Right kidney (tissue), 1 donor: ENCODE measurements around the gene LCA5L.
"Not testable (repeated sequence)": the region's sequence is repeated elsewhere in the genome, so short reads cannot be mapped to it uniquely, and the experiment has no call there.

Experiments used
- DNase-seq: peaks from one replicate; pipeline ENCODE4 v3.0.0-alpha.2; 2016

The LCA5L gene

DNA sequence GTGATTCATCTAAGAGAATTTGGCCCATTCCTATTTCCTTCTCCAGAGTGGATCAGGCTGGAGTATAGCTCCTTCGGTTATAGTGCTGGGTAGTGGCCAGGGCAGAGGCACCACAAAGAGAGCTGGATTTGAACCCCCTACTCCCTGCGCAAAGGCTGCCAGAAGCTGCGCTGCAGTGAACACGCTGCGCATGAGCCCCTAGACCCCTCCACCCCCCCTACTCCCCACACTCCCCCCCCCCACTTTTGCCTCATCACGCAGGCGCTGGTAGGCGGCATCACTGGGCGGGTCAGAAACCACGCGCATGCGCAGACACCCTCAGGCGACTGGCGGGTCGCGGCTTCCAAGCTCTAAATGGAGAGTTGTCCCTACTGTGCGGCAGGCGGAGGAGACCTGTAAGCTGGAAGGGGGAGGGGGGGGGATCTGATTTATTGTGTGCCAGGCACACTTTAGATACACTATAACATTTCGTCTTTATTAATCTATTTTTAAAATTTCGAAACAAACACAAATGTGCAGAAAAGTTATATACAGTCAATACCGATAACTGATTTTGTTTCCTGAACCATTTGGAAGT lies 58.0 kb downstream of the LCA5L start:
- DNase-seq = peak; percentile 69

DNA sequence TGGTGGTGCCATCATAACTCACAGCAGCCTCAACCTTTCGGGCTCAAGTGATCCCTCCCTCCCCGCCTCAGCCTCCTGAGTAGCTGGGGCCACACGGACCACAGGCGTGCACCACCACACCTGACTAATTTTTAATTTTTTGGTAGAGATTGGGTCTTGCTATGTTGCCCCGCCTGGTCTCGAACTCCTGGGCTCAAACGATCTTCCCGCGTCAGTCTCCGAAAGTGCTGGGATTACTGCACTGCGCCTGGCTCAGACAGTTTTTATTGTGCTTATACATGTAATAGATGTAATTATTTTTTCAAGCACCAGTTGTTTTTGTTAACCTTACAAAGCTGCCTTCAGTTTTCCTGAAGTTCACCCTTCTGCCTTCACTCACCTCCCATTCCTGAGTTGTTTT lies 58.7 kb downstream of the LCA5L start:
- DNase-seq = no peak

DNA sequence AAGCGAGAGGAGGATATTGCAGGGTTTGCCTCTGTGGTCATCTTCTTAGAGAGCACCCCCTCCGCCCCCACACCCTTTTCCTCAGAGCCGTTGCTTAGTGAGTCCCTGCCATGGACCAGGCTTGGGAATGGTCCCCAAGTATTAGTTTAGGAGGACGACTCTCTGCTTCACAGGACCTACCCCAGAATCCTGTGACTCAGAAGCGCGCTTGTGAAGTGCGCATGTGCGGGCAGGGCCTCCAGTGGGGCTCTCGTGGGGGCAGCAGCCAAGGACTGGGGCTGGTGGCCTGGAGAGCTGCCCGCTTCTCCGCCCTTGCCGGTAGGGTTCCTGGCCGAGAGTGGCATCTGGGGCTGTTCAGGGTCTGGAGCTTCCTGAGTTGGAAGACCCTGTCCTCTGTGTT lies 59.4 kb downstream of the LCA5L start:
- no peak for DNase-seq

GRCh38 chr21:39385299-39386145 lies 60.1 kb downstream of the LCA5L start:
- peak; percentile 74 for DNase-seq

GRCh38 chr21:39384674-39385298 lies 60.8 kb downstream of the LCA5L start:
- DNase-seq = no peak

DNA sequence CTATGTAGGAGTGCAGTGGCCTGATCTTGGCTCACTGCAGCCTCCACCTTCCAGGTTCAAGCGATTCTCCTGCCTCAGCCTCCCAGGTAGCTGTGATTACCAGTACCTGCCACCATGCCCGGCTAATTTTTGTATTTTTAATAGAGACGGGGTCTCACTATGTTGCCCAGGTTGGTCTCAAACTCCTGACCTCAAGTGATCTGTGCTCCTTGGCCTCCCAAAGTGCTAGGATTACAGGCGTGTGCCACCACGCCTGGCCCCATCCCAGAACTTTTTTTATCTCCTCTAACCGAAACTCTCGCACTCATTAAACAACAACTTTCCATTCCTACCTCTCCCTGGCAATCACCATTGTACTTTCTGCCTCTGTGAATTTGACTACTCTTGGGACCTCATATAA lies 63.5 kb downstream of the LCA5L start:
- not testable (repeated sequence) for DNase-seq

- DNase-seq = peak; percentile 9
These were observed 64.6 kb downstream of the LCA5L start for GRCh38 chr21:39381009-39381408.

DNA sequence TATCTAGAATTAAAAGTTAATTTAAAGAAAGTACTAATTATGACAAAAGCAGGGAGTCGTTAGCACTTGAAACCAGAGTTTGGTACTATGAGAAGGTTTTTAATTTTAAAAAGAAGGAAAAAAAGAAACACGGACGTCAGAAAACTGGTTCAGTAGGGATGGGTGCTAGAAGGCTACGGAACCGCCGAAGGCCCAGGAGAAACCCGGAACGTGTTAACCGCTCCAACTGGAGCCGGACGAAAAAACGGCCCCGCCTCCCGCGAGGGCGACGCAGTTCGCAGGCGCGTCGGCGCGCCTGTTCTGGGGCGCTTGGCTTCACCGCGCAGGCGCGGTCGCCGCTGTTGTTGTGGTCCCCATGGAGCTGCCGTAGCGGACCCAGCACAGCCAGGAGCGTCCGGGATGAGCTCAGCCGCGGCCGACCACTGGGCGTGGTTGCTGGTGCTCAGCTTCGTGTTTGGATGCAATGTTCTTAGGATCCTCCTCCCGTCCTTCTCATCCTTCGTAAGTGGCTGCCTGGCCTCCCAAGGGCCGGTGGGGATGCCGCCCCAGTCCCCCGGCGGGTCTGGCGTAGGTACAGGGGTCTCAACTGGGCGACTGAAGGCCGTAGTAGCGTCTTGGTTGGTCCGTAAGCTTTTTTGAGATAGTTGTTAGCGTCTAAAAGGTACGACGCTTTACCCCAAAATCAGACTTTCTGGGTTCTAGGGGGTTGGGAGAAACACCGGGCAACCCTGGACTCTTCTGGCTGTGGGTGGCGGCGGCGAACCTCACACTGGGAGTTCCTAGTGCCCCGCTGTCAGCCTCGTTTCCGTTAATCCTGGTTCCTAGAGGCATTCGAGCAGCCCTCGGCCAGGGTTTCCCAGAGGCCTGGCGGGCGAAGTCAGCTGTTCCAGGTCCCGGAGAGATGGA lies 65.3 kb downstream of the LCA5L start:
- DNase-seq = peak; percentile 85

- DNase-seq = no peak
These were observed 68.0 kb downstream of the LCA5L start for GRCh38 chr21:39377444-39378050.

DNA sequence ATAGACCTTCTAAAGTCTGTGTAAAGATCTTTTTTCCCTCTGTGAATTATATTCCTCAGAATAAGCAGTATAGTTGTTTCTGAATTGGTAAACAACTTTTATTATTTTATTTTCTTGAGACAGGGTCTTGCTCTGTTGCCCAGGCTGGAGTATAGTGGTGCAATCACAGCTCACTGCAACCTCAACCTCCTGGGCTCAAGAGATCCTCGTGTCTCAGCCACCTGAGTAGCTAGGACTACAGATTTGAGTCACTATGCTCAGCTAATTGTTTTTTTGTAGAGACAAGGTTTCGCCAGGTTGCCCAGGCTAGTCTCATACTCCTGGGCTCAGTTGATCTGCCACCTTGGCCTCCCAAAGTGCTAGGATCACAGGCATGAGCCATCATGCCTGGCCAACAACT lies 70.1 kb downstream of the LCA5L start:
- no peak for DNase-seq

- no peak for DNase-seq
These were observed 71.5 kb downstream of the LCA5L start for GRCh38 chr21:39374046-39374445.

- no peak for DNase-seq
These were observed 71.9 kb downstream of the LCA5L start for GRCh38 chr21:39373634-39374033.

- DNase-seq = not testable (repeated sequence)
These were observed 75.7 kb downstream of the LCA5L start for GRCh38 chr21:39369896-39370288.

- no peak for DNase-seq
These were observed 77.8 kb downstream of the LCA5L start for GRCh38 chr21:39367783-39368182.

DNA sequence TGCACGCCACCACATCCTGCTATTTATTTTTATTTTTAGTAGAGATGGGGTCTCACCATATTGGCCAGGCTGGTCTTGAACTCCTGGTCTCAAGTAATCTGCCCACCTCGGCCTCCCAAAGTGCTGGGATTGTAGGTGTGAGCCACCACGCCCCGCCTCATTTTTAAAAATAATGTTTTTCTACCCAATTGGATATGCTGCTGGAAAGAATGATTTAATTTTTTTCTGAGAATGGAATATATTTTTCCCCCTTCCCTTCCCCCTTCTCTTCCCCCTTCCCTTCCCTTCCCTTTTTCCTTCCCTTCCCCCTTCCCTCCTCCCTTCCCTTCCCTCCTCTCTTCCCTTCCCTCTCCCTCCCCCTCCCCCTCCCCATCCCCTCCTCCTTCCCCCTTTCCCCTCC lies 79.0 kb downstream of the LCA5L start:
- no peak for DNase-seq

GRCh38 chr21:39364949-39365348 lies 80.6 kb downstream of the LCA5L start:
- DNase-seq = no peak

DNA sequence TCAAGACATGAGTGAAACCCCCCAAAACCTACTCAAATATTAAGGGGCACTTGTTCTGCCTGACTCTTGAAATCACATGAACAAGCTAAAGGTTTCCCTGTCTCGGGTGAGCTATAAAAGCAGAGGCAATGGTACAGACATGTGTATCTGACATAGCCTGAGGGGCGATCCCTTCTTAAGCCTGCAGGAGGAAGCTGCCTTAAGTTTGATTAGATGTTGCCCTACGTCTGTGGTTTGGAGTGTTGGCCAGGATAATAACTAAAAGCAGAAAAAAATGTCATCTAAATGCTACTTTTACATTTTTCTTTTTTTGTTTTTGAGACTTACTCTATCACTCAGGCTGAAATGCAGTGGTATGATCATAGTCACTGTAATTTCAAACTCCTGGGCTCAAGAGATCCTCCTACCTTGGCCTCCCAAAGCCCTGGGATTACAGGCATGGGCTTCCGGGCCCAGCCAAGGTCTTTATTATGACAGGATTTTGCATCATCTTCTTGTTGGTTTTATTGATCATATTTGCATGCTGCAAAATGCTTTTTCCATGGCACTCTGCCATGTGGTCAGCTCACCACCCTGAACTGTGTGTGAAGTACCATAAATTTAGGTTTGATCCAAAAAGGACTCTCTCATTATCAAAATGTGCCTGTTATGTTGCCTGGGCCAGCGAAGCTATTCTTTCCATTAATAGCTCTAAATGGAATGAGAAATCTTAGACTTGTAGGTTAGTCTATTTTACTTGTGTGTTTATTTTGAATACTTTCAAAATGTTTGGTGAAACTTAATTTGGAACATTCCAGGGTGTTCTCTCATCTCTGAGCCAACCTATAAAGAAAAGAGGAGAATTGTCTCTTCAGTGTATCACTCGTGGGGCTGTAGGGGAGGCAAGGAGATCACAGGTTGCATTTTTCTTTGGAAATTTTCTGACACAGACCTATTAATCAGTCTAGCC lies 81.7 kb downstream of the LCA5L start:
- DNase-seq = no peak

DNA sequence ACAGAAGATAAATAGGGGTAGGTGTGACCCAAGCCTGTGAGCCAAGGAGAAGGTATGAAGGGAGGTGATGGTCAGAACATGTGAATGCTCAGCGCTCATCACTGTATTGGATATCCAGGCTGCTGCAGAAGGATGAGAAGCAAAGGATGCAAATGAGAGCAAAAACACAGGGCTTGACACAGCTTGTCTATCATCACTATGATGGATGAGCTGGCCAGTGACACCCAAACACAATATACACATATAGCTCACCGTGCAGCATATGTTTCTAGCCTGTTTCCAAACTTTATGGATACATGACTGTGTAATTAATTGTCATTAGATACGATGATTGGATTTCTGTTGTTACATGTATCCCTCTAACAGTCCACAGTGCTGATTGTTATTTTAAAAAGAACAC lies 82.8 kb downstream of the LCA5L start:
- no peak for DNase-seq

DNA sequence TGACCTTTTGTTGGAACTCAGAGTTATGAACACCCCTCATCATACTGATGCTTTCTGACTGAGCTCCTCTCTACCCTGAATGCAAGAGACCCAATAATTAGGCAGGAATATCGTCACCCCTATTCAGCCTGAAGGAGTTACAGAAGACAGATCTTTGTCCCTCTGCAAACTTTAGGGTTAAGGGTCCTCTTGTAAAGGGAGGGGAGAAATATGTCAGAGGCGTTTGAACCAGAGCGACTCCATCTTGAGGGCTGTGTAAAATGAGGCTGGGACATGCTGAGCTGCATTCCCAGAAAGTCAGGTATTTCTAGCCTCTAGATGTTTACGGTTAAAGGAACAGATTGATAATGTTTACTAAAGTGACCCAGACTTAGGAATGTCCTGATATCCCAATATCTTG lies 86.2 kb downstream of the LCA5L start:
- DNase-seq = no peak
